Activated T-cell treated with anti-CD3 and anti-CD28 coated beads for 48 hours (primary cell): ENCODE measurements around the gene ANKS1B.
"Not testable (repeated sequence)": the region's sequence is repeated elsewhere in the genome, so short reads cannot be mapped to it uniquely, and the experiment has no call there.

Source experiments
- DNase-seq: peaks from one replicate; pipeline ENCODE4 v3.0.0-alpha.2; 2020; ENCODE audit warnings: low read depth

The ANKS1B gene

GRCh38 chr12:99870085-99870484, 114.7 kb downstream of the ANKS1B start:
- DNase-seq, result no peak

- DNase-seq, result no peak
Measured at GRCh38 chr12:99861731-99862130, 123.0 kb downstream of the ANKS1B start.

- DNase-seq, result no peak
Measured at GRCh38 chr12:99859126-99859525, 125.6 kb downstream of the ANKS1B start.

GRCh38 chr12:99852666-99853065, 132.1 kb downstream of the ANKS1B start:
- DNase-seq, result no peak

- no peak for DNase-seq
Measured at GRCh38 chr12:99847936-99848335, 136.8 kb downstream of the ANKS1B start.

GRCh38 chr12:99834710-99835109, 150.0 kb downstream of the ANKS1B start:
- DNase-seq, result no peak

- DNase-seq, result no peak
Measured at GRCh38 chr12:99833397-99833796, 151.3 kb downstream of the ANKS1B start.

- DNase-seq, result no peak
Measured at GRCh38 chr12:99824900-99825542, 159.7 kb downstream of the ANKS1B start.

- no peak for DNase-seq
Measured at GRCh38 chr12:99822273-99822672, 162.5 kb downstream of the ANKS1B start.

- DNase-seq, result no peak
Measured at GRCh38 chr12:99810718-99811593, 173.8 kb downstream of the ANKS1B start.

GRCh38 chr12:99809909-99810308, 174.8 kb downstream of the ANKS1B start:
- no peak for DNase-seq

GRCh38 chr12:99806304-99806703, 178.4 kb downstream of the ANKS1B start:
- no peak for DNase-seq

GRCh38 chr12:99804715-99805114, 180.0 kb downstream of the ANKS1B start:
- DNase-seq, result no peak

- no peak for DNase-seq
Measured at GRCh38 chr12:99800605-99801004, 184.1 kb downstream of the ANKS1B start.

- not testable (repeated sequence) for DNase-seq
Measured at GRCh38 chr12:99797931-99798330, 186.8 kb downstream of the ANKS1B start.

- DNase-seq, result no peak
Measured at GRCh38 chr12:99783421-99783820, 201.3 kb downstream of the ANKS1B start.

- no peak for DNase-seq
Measured at GRCh38 chr12:99772274-99772673, 212.5 kb downstream of the ANKS1B start.

- DNase-seq, result no peak
Measured at GRCh38 chr12:99771659-99772058, 213.1 kb downstream of the ANKS1B start.

- no peak for DNase-seq
Measured at GRCh38 chr12:99769396-99769980, 215.2 kb downstream of the ANKS1B start.

GRCh38 chr12:99768758-99769157, 216.0 kb downstream of the ANKS1B start:
- no peak for DNase-seq

GRCh38 chr12:99767809-99768208, 216.9 kb downstream of the ANKS1B start:
- no peak for DNase-seq

GRCh38 chr12:99766408-99766807, 218.3 kb downstream of the ANKS1B start:
- DNase-seq, result no peak

- DNase-seq, result no peak
Measured at GRCh38 chr12:99765469-99766114, 219.1 kb downstream of the ANKS1B start.
